ENCODE measurements around the gene C6orf132.

DNA sequence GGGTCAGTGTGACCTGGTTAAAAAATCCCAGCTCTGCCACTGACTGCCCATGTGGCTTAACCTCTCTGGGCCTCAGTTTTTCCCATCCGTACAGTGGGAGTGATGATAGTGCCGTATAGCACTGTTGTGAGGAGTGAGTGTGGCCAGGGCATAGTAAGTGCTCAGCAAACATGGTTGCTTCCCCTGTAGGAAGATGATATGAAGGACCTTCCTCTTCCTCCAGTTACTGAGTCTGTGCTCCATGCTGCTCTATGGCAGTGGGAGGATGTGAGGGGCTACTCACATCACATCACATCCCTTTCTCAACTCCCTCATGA, 13.1 kb downstream of the C6orf132 start:
- TF ChIP-seq, protein P1, sequence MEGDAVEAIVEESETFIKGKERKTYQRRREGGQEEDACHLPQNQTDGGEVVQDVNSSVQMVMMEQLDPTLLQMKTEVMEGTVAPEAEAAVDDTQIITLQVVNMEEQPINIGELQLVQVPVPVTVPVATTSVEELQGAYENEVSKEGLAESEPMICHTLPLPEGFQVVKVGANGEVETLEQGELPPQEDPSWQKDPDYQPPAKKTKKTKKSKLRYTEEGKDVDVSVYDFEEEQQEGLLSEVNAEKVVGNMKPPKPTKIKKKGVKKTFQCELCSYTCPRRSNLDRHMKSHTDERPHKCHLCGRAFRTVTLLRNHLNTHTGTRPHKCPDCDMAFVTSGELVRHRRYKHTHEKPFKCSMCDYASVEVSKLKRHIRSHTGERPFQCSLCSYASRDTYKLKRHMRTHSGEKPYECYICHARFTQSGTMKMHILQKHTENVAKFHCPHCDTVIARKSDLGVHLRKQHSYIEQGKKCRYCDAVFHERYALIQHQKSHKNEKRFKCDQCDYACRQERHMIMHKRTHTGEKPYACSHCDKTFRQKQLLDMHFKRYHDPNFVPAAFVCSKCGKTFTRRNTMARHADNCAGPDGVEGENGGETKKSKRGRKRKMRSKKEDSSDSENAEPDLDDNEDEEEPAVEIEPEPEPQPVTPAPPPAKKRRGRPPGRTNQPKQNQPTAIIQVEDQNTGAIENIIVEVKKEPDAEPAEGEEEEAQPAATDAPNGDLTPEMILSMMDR (IDR thresholded peaks at IDR 0.05) = no peak
- TF ChIP-seq POLR2A (IDR thresholded peaks at IDR 0.05) = no peak

Data from body of pancreas (tissue), 4 donors.